ENCODE results near the gene POFUT2.

POFUT2 gene

DNA sequence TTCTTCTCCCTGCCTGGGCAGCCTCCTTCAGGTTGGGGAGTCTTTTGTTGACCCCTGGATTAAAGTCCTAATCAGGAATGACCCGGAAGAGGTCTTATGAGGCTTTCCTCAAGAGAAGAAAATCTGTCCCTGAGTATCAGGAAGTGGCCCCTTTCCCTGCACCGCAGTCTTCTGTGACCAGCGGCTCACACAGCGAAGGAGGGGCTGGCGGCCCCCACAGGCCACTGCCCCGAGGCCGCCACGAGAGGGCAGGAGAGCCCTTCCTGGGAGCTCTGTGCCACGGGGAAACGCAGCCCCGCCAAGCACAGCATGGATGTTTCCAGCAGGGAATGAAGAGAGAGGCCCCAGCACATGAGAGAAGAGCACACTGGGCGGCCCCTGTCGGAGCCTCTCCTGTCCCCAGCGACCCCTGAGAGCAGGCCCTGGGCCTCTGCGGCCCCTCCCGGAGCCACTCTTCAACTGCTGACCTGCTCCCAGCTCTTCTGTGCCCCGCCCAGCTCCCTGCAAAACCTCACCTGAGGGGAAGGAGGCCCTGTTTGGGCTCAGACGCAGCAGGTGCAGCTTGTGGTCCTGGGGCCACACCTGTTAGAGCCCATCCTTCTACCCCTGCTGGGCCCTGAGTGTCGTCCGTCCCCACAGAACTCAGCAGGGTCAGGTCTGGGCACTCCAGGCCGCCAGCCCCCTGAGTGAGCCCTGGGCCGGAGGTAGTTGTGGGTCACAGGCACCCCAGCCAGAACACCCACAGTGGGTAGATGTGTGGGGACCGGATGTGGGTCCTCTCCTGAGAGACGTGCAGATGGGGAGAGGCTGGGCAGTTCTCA, 4.9 kb upstream of the POFUT2 start:
- no peak overlapping the region for H3K4me3 ChIP-seq (ENCODE audit: control insufficient read depth, low read depth, low read length)
- no peak for DNase-seq (ENCODE audit: low read depth)
- TF ChIP-seq, protein P1, sequence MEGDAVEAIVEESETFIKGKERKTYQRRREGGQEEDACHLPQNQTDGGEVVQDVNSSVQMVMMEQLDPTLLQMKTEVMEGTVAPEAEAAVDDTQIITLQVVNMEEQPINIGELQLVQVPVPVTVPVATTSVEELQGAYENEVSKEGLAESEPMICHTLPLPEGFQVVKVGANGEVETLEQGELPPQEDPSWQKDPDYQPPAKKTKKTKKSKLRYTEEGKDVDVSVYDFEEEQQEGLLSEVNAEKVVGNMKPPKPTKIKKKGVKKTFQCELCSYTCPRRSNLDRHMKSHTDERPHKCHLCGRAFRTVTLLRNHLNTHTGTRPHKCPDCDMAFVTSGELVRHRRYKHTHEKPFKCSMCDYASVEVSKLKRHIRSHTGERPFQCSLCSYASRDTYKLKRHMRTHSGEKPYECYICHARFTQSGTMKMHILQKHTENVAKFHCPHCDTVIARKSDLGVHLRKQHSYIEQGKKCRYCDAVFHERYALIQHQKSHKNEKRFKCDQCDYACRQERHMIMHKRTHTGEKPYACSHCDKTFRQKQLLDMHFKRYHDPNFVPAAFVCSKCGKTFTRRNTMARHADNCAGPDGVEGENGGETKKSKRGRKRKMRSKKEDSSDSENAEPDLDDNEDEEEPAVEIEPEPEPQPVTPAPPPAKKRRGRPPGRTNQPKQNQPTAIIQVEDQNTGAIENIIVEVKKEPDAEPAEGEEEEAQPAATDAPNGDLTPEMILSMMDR (IDR thresholded peaks at IDR 0.05; ENCODE audit: control insufficient read depth, insufficient read depth, low read depth, low read length, missing control alignments): peak; percentile 99

DNA sequence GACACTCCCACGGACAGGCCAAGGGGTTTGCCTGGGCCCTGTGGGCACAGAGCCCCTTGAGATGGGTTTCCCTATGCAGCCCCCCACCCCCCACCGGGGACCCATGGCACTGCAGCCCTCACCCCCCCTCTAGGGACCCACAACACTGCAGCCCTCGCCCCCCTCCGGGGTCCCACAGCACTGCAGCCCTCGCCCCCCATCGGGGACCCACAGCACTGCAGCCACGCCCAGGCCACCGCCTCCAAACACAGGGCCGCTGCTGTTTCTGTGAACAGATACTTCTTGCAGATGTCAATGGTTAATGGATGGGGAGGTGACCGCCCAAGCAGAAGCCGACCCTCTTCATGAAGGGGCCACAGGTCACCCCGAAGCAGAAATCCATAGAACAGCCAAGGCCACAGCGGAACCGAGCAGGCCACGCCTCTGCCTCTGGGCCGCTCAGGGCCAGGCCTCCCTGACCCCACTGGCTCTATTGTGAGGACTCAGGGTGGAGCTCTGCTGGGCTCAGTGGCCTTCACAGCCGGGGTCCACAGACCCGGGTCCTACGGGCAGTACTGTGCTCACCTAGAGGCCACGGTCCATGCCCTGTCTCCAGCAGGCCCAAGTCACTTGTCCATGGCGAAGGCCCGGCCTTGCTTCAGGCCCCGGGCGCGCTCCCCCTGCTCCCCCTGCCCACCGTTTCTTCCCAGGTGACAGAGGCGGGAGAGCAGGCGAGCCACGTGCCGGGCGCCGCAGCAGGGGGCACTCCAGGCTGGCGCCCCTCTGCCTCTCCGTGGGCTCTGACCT, 4.1 kb upstream of the POFUT2 start:
- TF ChIP-seq, protein P1 (IDR thresholded peaks at IDR 0.05; ENCODE audit: control insufficient read depth, insufficient read depth, low read depth, low read length, missing control alignments): no peak
- DNase-seq (ENCODE audit: low read depth): no peak
- H3K4me3 ChIP-seq (ENCODE audit: control insufficient read depth, low read depth, low read length): no peak overlapping the region

DNA sequence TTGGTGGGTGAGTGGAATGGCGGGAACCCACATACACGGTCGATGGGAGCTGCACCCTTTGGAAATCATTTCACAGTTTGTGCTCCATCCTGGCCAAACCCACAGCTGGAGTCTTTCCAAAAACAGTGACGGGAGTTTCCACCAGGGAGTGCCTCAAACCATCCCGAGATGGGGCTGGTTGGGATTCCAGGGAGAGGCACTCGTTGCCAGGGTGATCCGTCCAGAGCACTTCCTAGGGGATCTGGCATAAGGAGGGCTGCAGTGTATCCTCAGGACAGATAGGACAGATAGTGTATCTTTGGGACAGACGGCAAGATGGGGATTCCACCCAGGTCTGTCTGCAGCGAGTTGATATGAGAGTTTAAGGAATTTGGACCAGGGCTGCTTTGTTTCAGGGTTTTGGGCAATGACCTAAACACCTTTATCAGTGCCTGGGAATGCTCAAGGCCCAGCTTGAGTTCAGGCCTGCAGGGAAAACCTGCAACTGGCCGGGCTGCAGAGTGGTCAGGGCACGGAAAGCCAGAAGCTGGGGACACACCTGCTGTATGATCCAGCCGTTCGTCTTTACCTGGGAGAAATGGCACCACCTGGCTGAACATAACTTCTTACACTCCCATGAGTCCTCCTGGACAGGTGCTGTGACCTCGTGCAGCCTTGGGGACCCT, 3.4 kb upstream of the POFUT2 start:
- DNase-seq (ENCODE audit: low read depth): no peak
- TF ChIP-seq, protein P1 (IDR thresholded peaks at IDR 0.05; ENCODE audit: control insufficient read depth, insufficient read depth, low read depth, low read length, missing control alignments): no peak
- H3K4me3 ChIP-seq (ENCODE audit: control insufficient read depth, low read depth, low read length): no peak overlapping the region

DNA sequence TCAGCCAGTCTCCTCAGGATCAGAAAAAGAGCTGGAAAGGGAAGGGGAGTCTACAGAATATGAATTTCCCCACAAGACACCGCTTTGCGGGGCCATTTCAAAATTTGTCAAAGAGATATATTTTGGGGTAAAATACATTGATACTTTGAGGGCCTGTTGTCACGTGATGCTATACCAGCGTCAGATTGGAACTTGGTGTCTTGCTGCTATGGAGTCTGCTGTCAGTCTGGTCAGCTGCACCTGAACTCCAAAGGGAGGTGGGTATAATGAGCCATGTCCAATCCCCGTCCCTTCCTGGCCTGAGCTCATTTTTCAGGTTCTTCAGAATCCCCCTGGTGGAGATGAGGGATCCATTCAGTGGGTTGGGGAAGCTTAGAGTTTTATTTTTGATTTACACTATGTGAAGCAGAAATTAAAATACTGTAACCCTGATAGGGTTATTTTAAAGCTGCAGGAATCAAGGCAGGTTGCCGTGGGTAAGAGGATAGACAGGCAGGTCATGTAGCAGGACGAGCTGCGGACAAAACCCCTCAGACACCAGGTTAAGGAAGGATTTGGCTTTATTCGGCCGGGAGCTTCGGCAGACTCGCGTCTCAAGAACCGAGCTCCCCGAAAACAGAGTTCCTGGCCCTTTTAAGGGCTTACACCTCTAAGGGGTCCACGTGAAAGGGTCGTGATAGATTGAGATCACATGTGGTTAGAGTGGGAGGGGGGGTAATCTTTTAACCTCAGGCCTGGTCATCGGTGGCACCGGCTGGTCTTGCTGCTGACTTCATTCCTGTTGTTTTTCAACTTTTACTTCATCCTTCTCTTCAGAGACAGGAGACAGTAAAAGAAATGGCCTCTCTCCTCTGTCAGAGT, 2.2 kb upstream of the POFUT2 start:
- H3K4me3 ChIP-seq (ENCODE audit: control insufficient read depth, low read depth, low read length): no peak overlapping the region
- no peak for DNase-seq (ENCODE audit: low read depth)
- TF ChIP-seq, protein P1 (IDR thresholded peaks at IDR 0.05; ENCODE audit: control insufficient read depth, insufficient read depth, low read depth, low read length, missing control alignments): peak; percentile 23

DNA sequence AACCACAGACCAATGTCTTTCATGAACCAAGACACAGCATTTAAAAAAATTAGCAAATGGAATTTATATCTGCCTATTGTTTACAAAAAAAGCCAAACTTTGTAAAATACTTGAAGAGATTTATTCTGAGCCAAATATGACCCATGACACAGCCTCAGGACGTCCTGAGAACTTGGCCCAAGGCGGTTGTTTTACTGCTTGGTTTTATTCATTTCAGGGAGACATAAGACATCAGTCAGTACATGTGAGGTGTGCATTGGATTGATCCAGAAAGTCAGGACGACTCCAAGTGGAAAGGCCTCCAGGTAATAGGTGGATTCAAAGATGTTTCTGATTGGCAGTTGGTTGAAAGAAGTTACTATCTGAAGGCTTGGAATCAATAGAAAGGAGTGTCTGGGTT, 1.4 kb upstream of the POFUT2 start:
- no peak overlapping the region for H3K4me3 ChIP-seq (ENCODE audit: control insufficient read depth, low read depth, low read length)
- no peak for DNase-seq (ENCODE audit: low read depth)
- TF ChIP-seq, protein P1 (IDR thresholded peaks at IDR 0.05; ENCODE audit: control insufficient read depth, insufficient read depth, low read depth, low read length, missing control alignments): no peak

DNA sequence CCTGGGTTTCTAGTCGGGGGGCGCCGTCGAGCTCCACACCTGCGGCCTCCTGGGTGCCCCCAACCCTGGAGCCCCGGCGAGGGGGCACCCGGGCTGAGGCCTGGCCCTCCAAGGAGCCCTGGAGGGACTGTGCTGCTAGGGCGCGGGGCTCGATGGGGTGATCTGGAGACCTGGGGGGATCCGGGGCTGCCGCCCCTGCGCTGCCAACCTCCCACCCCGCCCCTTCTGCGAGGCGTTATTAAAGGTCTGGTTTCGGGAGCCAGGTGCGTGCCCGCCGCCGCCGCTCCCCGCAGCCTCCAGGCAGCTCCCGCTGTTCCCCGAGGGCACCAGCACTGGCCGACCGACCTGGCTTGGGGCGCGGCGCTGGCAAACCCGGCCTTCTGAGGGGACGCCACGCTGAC, 746 bp upstream of the POFUT2 start:
- DNase-seq (ENCODE audit: low read depth): no peak
- TF ChIP-seq, protein P1 (IDR thresholded peaks at IDR 0.05; ENCODE audit: control insufficient read depth, insufficient read depth, low read depth, low read length, missing control alignments): no peak
- peak overlapping the region; percentile 56 for H3K4me3 ChIP-seq (ENCODE audit: control insufficient read depth, low read depth, low read length)
